Measurements from ENCODE around the gene FLT4.

The FLT4 gene

GRCh38 chr5:180640861-180641565 lies 8.4 kb downstream of the FLT4 start:
- no peak for DNase-seq

GRCh38 chr5:180640611-180640860 lies 8.9 kb downstream of the FLT4 start:
- no peak for DNase-seq

- DNase-seq = no peak
Measured at GRCh38 chr5:180639741-180640610, 9.4 kb downstream of the FLT4 start.

- DNase-seq = no peak
Measured at GRCh38 chr5:180639287-180639686, 10.1 kb downstream of the FLT4 start.

GRCh38 chr5:180637962-180638680 lies 11.3 kb downstream of the FLT4 start:
- no peak for DNase-seq

- peak; percentile 11 for DNase-seq
Measured at GRCh38 chr5:180636403-180637075, 12.9 kb downstream of the FLT4 start.

- DNase-seq = no peak
Measured at GRCh38 chr5:180636016-180636402, 13.4 kb downstream of the FLT4 start.

- DNase-seq = no peak
Measured at GRCh38 chr5:180633283-180634177, 15.9 kb downstream of the FLT4 start.

GRCh38 chr5:180632768-180633167 lies 16.6 kb downstream of the FLT4 start:
- DNase-seq = no peak

GRCh38 chr5:180631549-180632383 lies 17.6 kb downstream of the FLT4 start:
- DNase-seq = no peak

GRCh38 chr5:180630426-180630825 lies 19.0 kb downstream of the FLT4 start:
- no peak for DNase-seq

GRCh38 chr5:180629831-180630382 lies 19.5 kb downstream of the FLT4 start:
- DNase-seq = no peak

GRCh38 chr5:180628827-180629750 lies 20.3 kb downstream of the FLT4 start:
- no peak for DNase-seq

GRCh38 chr5:180628211-180628610 lies 21.2 kb downstream of the FLT4 start:
- no peak for DNase-seq

GRCh38 chr5:180627386-180628120 lies 21.8 kb downstream of the FLT4 start:
- DNase-seq = no peak

GRCh38 chr5:180626661-180627385 lies 22.6 kb downstream of the FLT4 start:
- DNase-seq = no peak

GRCh38 chr5:180625791-180626660 lies 23.4 kb downstream of the FLT4 start:
- DNase-seq = no peak

All from fibroblast of skin of right biceps (primary cell).